ENCODE data around the gene RNF121. TPM values are rescaled to one million over a fixed set of nuclear protein-coding genes. Genes with fewer than 3 reads are reported as not detected.

The RNF121 gene
- total RNA-seq, 1 donor from 2014 or later = 32.5 TPM

GRCh38 chr11:72014761-72015320, 86.0 kb downstream of the RNF121 start:
- intact Hi-C loops (cut with DNase I) = no loop called here
- DNase-seq (ENCODE audit: low spot score) (no peak), ATAC-seq (no peak)

DNA sequence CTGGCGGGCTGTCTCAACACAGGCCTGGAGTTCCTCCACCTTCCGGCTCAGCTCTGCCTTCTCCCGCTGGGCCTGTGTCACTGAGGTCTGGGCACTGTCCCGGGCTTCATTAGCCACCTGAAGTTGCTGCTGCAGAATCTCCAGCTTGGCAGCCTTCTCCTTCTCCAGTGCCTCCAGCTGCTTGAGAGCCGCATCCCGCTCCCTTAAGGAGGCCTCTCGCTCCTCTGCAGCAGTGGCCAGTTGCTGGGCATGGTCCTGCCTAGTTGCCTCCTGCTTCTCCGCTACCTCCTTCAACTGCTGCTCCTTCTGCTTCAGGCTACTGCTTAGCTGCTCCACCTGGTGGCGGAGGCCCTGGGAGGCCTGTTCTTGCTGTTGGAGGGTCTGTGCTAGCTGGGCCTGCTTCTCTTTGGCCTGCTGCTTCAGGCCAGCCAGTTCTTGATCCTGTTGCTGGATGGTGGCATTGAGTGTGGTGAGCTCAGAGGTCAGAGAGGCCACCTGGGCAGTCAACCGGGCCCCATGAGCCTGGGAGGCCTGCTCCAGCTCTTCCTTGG, 86.7 kb downstream of the RNF121 start:
- ATAC-seq = no peak
- no peak for DNase-seq (ENCODE audit: low spot score)
- intact Hi-C loops (cut with DNase I) = no loop called here

GRCh38 chr11:72018171-72018570, 89.3 kb downstream of the RNF121 start:
- DNase-seq (ENCODE audit: low spot score) (no peak), ATAC-seq (no peak)
- intact Hi-C loops (cut with DNase I) = no loop called here

DNA sequence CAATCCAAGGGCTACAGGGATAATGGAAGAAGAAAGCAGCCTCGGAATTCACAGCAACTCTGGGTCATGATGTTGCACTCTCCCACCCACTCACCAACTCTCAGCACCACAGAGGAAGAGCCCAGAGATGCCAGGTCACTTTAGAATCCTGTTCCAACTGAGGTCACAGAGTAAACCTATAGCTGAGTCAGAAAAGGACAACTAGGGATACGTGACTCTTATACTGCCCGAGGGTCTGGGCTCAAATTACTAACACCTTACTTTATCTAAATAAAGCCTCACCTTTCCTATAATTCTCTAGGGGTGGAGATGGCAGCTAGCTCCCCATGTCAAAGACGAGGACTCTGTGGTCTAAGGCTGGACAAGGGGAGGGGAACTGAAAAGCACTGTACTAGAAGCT, 94.5 kb downstream of the RNF121 start:
- ATAC-seq (no peak), DNase-seq (ENCODE audit: low spot score) (no peak)
- intact Hi-C loops (cut with DNase I) = no loop called here

GRCh38 chr11:72024069-72024754, 95.4 kb downstream of the RNF121 start:
- intact Hi-C loops (cut with DNase I) = no loop called here
- ATAC-seq (no peak), DNase-seq (ENCODE audit: low spot score) (no peak)

DNA sequence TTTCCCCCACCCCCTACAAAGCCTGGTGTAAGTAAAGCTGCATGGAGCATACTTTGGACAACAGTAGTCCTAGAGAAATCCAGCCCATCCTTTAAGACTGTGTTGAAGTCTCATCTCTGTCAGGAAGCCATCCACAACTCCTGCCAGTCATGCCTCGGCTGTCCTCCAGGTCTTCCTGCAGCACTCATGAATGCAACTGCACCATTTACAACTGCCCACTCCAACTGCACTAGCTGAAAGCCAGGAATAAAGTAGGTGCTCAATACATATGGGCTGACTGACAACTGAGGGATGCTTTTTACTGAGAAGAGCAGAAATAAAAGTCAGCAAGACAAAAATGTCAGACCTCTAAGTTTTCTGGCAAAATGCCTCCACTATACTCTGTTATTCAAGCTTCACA, 97.2 kb downstream of the RNF121 start:
- intact Hi-C loops (cut with DNase I) = loop anchor here (5.0 kb wide), 1 partner anchor 71 kb away; no protein-coding TSS in a partner anchor
- DNase-seq (ENCODE audit: low spot score) (no peak), ATAC-seq (peak; percentile 20)

- DNase-seq (ENCODE audit: low spot score) (no peak), ATAC-seq (no peak)
- intact Hi-C loops (cut with DNase I) = no loop called here
Measured at GRCh38 chr11:72030472-72031045, 101.7 kb downstream of the RNF121 start.

DNA sequence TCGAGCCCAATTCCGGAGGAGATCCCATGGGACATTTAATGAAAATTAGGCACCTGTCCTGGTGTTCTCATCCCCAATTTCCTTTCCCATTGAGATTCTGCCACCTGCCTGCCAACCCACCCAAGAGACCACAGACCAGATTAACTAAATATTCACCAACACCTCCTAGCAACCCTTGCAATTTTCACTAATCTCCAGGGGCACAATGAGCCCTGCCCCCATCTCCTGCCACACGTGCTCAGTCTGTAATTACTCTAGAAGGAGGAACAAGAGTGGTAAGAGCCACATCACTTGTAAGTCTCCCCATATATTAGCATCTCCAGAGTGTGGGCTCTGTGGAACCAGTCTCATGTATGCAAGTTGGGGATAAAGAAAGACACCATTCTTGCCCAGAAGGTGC, 107.8 kb downstream of the RNF121 start:
- no peak for ATAC-seq
- no peak for DNase-seq (ENCODE audit: low spot score)
- intact Hi-C loops (cut with DNase I) = no loop called here

GRCh38 chr11:72037554-72038311, 108.9 kb downstream of the RNF121 start:
- no peak for ATAC-seq
- DNase-seq (ENCODE audit: low spot score) = no peak
- intact Hi-C loops (cut with DNase I) = no loop called here

DNA sequence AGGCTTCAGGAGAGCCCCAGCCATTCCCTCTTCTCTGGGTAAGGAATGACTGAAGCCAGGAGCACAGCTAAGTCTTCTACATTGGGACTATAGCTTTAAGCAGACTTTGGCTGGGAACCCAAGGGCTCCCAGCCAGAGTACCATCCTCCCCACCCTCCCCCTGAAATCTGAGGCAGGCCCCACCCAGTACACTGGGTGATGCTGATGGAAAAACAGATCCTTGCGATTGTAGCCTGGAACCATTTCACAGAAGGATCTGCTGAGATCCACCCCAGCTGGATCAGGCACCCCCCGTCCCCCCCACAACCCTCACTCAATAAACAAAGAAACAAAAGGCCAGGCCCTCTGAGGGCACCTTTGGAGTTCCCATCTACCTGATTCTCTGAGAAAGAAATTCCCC, 109.6 kb downstream of the RNF121 start:
- ATAC-seq = peak; percentile 73
- DNase-seq (ENCODE audit: low spot score) = peak; percentile 78
- intact Hi-C loops (cut with DNase I) = no loop called here

GRCh38 chr11:72039031-72039855, 110.4 kb downstream of the RNF121 start:
- ATAC-seq = no peak
- no peak for DNase-seq (ENCODE audit: low spot score)
- intact Hi-C loops (cut with DNase I) = no loop called here

DNA sequence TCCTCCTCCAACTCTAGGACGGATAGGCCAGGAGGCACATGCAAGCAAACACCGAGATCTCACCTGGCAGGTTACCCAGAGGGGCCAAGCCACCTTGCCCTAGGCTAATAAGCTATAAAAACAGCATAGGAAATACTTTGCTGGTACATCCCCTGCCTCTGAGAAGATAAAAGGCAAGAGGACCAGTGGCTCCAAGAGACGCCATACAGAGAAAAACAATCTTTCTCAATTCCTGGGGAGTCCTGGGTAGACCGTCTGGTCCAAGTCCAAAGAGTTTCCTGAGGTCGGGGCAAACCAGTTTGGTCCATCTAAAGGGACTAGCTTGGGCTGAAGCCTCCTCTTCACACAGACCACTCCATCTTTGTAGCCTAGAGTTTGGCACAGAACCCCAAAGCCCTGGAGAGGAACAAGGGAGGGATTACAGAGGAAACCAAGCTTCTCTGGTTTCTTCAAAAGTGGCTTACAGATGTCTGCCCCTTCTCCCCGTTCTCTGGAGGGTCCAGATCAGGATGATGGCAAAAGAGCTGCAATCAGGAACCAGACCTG, 111.1 kb downstream of the RNF121 start:
- DNase-seq (ENCODE audit: low spot score) = no peak
- intact Hi-C loops (cut with DNase I) = no loop called here

GRCh38 chr11:72040491-72041363, 111.9 kb downstream of the RNF121 start:
- intact Hi-C loops (cut with DNase I) = no loop called here
- ATAC-seq (peak; percentile 92), DNase-seq (ENCODE audit: low spot score) (peak; percentile 99)

More for the DNA sequence above, 111.1 kb downstream of the RNF121 start:
- ATAC-seq = no peak

DNA sequence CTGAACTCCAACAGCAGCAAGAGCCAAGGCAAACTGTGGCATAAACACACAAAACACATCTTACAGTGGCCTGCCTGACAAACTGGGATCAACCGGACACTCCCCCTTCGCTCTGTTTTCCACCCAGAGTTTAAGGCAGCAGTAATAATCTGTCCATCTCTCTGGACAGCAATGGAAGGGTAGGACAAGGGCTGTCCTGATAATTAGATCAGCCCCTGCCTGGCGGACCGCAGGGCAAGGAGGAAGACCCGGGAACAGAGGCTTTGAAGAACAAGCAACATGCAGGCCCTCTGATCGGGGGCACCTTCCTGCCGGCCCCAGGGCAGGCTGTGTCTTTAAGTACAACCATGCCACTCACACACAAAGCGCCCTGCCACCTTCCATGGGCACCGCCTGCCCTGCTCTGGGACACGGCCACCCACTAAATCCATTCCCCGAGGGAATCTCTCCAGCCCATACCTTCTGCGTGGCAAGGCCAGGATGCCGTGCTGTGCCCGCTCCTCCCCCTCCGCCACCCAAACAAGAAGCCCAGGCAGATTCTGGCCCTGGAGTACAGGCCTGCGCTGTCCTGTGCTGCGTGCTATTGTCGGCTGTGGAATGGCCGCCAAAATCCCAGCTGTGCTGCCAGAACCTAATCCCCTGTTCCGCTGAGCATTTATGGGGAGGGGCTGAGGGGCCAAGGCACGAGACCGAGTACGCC, 112.7 kb downstream of the RNF121 start:
- ATAC-seq = peak; percentile 62
- peak; percentile 82 for DNase-seq (ENCODE audit: low spot score)
- intact Hi-C loops (cut with DNase I) = no loop called here

GRCh38 chr11:72042064-72042745, 113.4 kb downstream of the RNF121 start:
- intact Hi-C loops (cut with DNase I) = no loop called here
- ATAC-seq (no peak), DNase-seq (ENCODE audit: low spot score) (no peak)

GRCh38 chr11:72045849-72046248, 117.0 kb downstream of the RNF121 start:
- intact Hi-C loops (cut with DNase I) = no loop called here
- ATAC-seq (no peak), DNase-seq (ENCODE audit: low spot score) (no peak)
